Type B pancreatic cell (in vitro differentiated cells): ENCODE measurements around the gene CYRIA. TPM values are rescaled to one million over a fixed set of nuclear protein-coding genes. Genes with fewer than 3 reads are reported as not detected.

ENCODE experiments used
- DNase-seq: peaks from one replicate; pipeline ENCODE4 v3.0.0; 2021; ENCODE audit warnings: mixed read lengths; ENCODE audit not compliant: unreplicated experiment; ENCODE audit errors: extremely low spot score
- H3K27ac Mint-ChIP-seq: 2 replicates; pipeline ENCODE4 v1.8.0; 2021; ENCODE audit warnings: mild to moderate bottlenecking, mixed read lengths
- H3K27me3 Mint-ChIP-seq: 2 replicates; pipeline ENCODE4 v1.8.0; 2021; ENCODE audit warnings: mixed read lengths
- H3K36me3 Mint-ChIP-seq: 2 replicates; pipeline ENCODE4 v1.8.0; 2021; ENCODE audit warnings: mixed read lengths
- H3K4me1 Mint-ChIP-seq: one replicate; pipeline ENCODE4 v1.8.0; 2021; ENCODE audit warnings: mixed read lengths; ENCODE audit not compliant: unreplicated experiment
- H3K4me3 Mint-ChIP-seq: 2 replicates; pipeline ENCODE4 v1.8.0; 2021; ENCODE audit warnings: mild to moderate bottlenecking, mixed read lengths
- H3K9me3 Mint-ChIP-seq: 2 replicates; pipeline ENCODE4 v1.8.0; 2021; ENCODE audit warnings: mixed read lengths
- total RNA-seq: library from RNA; stranded (reverse); gene quantifications from 2 replicates; pipeline ENCODE4 v1.2.1, GENCODE V29; 2021; ENCODE audit warnings: low replicate concordance
- TF ChIP-seq, protein P1 (sequence below): fragments of 200-600 bp; sonication (generic); conservative IDR thresholded peaks from 2 replicates; pipeline ENCODE4 v1.5.0; 2021; ENCODE audit warnings: antibody characterized with exemption, mild to moderate bottlenecking

CYRIA gene
- total RNA-seq, 1 donor from 2014 or later: 6.5 TPM

DNA sequence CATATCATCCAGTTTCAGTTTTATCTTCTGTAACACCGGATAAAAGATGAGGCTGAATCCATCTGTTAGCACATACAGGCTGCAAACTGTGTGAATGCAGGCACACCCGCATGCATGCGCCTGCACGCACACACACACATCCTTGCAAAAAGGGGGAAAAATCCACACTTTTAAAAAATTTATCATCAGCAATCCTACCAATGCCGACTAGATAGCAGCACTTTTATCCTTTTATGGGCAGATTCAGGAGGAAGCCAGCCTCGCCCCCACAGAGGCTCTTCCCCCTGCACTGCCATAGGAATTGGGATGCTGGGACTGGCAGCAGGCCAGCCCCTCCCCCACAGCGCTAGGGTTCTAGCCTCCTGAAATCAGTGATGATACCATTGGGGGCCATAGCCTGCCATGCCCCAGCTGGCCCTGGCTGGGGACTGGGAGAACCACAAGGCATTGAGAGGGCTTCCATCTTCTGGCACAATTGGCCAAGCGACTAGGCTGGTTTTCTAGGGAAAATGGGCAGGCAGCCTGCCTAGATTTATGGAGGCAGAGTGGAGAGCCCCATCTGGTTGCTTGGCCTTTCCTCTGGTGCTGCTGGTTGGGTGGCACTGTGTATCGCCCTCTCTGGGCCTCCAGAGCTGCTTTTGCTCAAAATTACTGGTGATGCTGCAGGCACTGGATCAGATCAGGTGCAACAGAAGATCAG, 25.5 kb downstream of the CYRIA start:
- Mint-ChIP-seq H3K4me3 (no peak overlapping the region), H3K36me3 (peaks cover 4% of the 10 kb centered on the region), H3K27ac (no peak overlapping the region), H3K9me3 (no peaks in the 10 kb centered on the region), H3K27me3 (no peaks in the 10 kb centered on the region), H3K4me1 (peaks cover 32% of the 10 kb centered on the region)
- TF ChIP-seq, protein P1, sequence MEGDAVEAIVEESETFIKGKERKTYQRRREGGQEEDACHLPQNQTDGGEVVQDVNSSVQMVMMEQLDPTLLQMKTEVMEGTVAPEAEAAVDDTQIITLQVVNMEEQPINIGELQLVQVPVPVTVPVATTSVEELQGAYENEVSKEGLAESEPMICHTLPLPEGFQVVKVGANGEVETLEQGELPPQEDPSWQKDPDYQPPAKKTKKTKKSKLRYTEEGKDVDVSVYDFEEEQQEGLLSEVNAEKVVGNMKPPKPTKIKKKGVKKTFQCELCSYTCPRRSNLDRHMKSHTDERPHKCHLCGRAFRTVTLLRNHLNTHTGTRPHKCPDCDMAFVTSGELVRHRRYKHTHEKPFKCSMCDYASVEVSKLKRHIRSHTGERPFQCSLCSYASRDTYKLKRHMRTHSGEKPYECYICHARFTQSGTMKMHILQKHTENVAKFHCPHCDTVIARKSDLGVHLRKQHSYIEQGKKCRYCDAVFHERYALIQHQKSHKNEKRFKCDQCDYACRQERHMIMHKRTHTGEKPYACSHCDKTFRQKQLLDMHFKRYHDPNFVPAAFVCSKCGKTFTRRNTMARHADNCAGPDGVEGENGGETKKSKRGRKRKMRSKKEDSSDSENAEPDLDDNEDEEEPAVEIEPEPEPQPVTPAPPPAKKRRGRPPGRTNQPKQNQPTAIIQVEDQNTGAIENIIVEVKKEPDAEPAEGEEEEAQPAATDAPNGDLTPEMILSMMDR: no peak
- no peak for DNase-seq

GRCh38 chr2:16639431-16639830, 26.2 kb downstream of the CYRIA start:
- H3K4me1 Mint-ChIP-seq: peaks cover 32% of the 10 kb centered on the region
- no peaks in the 10 kb centered on the region for H3K27me3 Mint-ChIP-seq
- no peak overlapping the region for H3K27ac Mint-ChIP-seq
- H3K36me3 Mint-ChIP-seq: peaks cover 4% of the 10 kb centered on the region
- no peaks in the 10 kb centered on the region for H3K9me3 Mint-ChIP-seq
- DNase-seq: no peak
- TF ChIP-seq, protein P1: no peak
- H3K4me3 Mint-ChIP-seq: no peak overlapping the region

- no peak overlapping the region for H3K27ac Mint-ChIP-seq
- peaks cover 4% of the 10 kb centered on the region for H3K36me3 Mint-ChIP-seq
- H3K4me1 Mint-ChIP-seq: peaks cover 32% of the 10 kb centered on the region
- no peak for DNase-seq
- no peaks in the 10 kb centered on the region for H3K9me3 Mint-ChIP-seq
- TF ChIP-seq, protein P1: no peak
- H3K27me3 Mint-ChIP-seq: no peaks in the 10 kb centered on the region
- H3K4me3 Mint-ChIP-seq: no peak overlapping the region
Observed at GRCh38 chr2:16638946-16639345, 26.7 kb downstream of the CYRIA start.

DNA sequence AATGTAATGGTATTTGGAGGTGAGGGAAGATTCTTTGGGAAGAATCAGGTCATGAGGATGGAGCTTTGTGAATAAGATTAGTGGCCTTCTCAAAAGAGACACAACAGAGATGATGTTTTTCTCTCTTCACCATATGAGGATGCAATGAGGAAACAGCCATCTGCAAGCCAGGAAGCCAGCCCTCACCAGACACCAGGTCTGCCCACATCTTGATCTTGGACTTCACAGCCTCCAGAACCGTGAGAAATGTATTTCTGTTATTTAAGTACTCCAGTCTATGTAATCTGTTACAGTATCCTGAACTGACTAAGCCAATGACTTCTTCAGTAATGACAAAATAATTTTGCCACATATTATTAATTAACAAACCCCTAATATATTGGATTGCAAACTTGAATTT, 28.3 kb downstream of the CYRIA start:
- no peaks in the 10 kb centered on the region for H3K27me3 Mint-ChIP-seq

GRCh38 chr2:16635791-16636699, 29.6 kb downstream of the CYRIA start:
- H3K4me1 Mint-ChIP-seq: peaks cover 26% of the 10 kb centered on the region
- no peak overlapping the region for H3K27ac Mint-ChIP-seq
- no peak overlapping the region for H3K4me3 Mint-ChIP-seq
- no peaks in the 10 kb centered on the region for H3K9me3 Mint-ChIP-seq
- TF ChIP-seq, protein P1: peak; percentile 53
- no peak for DNase-seq
- no peaks in the 10 kb centered on the region for H3K27me3 Mint-ChIP-seq
- peaks cover 4% of the 10 kb centered on the region for H3K36me3 Mint-ChIP-seq

More for the DNA sequence above, 28.3 kb downstream of the CYRIA start:
- no peak for DNase-seq
- TF ChIP-seq, protein P1: no peak
- H3K27ac Mint-ChIP-seq: no peak overlapping the region
- H3K4me1 Mint-ChIP-seq: peaks cover 35% of the 10 kb centered on the region
- H3K4me3 Mint-ChIP-seq: no peak overlapping the region
- H3K9me3 Mint-ChIP-seq: no peaks in the 10 kb centered on the region
- peaks cover 4% of the 10 kb centered on the region for H3K36me3 Mint-ChIP-seq
